Stimulated activated CD4-positive, alpha-beta T cell treated with anti-CD3 and anti-CD28 coated beads, Interleukin-2, amount 100 ng/mL, for 24 hours (primary cell): ENCODE measurements around the gene RAD51B.

Experiments
- DNase-seq, 2 donors: peaks; one replicate each; pipeline ENCODE4 v3.0.0-alpha.2; 2020

The RAD51B gene

DNA sequence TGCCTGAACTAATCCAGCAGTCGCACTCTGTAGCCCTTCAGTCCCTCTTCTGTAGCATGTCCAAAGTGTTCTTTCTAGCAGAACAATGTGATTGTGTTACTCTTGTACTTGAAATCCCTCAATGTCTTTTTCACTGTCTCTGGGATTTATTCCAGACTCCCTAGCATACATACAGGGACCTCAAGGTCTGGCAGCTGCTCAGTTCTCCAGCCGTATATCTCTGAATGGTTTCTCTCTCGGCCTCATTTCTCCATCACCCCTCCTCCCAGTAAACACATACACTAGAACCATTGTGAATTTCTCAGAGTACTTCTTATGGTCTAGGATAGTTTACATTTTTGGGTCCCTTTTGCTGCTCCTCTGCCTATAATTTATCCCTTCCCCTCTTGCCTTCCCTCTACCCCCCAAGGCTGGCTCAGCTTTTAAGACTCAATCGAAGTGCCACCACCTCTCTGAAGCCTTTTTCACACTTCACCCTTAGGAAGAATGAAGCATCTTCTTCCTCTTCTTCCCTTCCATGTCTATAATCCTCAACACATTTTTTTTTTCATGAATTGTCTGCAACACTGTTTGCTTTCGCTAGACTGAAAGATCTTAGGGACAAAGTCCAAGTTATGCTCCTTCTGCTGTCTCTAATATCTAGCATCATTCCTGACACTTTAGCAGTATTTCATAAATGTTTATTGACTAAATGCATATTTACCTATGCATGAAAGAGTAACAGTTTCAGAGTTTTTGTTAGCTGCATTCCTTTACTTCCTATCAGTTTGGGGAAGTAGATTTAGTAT, 527.2 kb downstream of the RAD51B start:
- DNase-seq: no peak

DNA sequence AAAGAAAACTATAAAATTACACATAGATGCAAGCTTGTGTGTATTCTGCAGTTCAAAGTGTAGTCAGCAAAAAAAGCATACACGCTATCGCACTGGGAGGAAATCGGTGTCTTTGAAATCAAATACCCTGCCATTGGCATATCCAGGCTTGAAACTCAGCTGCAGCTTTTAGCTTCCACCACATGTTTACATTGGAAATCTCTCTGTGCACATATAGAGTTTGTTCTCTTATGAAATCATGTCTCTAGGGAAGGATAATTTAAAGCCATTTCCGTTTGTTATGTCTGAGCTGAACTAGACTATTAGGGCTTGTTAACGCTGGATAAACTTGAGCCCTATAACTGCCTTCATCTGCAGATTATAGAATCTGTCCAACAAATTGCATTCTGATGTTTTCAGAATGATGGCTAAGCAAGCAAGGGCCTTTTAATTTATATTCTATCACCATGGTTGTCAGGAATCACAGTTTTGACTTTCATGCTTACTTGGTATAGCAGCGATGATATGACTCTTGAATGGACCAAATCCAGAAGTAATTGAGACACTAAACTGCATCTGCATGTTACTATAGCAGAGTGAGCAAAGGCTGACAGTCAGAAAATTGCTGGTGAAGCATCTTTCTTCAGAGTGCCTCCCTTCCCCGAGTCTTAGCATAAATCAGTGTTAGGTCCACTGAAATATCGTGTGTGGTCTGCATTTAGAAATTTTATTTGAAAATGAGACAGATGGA, 530.5 kb downstream of the RAD51B start:
- DNase-seq: no peak

DNA sequence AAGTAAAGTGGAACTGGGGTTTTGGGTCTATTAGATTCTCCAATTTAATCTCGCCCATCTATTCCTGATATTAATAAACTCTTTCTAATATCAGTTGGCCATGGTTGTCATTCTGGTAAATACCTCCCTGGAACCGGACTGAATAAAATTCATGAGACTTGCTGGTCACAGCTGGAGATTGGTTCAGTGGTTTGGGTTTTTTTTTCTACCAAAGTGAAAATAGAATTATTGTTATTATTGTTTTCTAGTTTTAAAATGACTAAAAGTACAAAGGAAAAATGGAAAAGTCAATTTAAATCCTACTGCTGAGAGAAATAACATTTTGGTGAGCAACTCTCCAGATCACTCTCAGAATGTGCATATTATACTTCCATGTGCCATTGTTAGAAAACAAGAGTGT, 535.8 kb downstream of the RAD51B start:
- no peak for DNase-seq

DNA sequence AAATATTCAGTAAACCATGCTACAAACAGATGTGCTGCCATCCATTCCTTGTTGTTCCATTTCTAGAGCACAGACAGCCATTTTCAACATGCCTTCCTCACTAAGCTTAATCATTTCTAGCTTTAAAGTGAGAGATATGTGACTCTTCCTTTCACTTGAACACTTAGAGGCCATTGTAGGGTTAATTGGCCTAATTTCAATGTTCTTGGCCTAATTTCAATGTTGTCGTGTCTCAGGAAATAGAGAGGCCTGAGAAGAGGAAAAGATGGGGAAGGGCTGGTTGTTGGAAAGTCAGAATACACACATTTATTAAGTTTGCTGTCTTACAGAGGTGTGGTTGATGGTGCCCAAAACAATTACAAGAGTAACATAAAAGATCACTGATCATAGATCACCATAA, 538.2 kb downstream of the RAD51B start:
- no peak for DNase-seq

DNA sequence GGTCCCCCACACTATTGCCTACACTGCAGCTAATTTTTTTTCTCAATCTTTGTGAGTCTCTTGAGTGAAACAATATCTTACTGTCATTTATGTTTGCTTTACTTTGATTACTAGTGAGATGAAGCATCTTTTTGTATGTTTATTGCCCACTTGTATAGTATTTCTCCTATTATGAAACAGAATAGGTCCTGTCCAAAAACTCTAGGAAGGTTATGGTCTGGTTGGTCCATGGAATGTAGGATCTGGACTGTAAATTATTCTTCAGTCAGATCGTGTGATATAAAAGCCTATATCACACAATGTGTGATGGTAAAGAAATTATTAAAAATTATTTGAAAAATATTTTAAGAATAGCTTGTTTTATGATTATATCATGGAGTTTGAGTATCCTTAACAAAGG, 538.9 kb downstream of the RAD51B start:
- no peak for DNase-seq

DNA sequence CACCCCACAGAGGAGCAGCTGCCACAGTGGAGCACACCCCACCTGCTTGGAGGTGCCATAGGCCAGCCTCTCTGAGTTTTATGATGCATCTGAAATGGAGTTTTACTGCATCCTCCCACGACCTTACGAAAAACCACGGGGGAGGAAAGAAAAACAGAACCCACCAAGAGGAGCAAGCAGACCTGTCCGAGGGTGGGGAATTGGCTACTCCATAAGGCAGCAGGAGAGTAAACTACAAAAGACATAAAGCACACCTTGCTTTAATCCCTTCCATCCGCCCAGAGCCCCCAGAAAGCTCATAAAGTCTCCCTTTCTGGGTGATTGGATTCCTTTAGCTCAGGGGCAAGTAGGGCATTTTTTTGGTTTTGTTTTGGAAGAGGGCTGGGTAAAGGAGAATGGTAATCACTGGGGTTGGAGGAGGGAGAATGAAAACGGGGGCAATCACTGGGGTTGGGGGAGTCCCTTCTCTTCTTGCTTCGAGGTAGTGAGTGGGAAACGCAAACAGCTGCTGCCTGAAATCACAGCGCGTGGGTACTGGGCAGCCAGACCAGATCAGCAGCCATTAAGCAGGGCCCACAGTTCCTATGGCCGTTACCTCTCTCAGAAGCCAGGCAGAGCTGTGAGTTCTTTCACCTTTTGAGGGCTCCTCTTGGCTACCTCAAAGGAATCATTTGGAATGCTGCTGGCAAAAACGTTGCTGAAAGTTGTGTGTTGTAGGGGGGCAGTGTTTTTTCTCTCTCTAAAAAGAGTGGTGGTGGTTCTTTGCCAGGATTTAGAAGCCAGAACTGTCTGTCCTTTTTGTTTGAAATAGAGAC, 539.6 kb downstream of the RAD51B start:
- DNase-seq: no peak

DNA sequence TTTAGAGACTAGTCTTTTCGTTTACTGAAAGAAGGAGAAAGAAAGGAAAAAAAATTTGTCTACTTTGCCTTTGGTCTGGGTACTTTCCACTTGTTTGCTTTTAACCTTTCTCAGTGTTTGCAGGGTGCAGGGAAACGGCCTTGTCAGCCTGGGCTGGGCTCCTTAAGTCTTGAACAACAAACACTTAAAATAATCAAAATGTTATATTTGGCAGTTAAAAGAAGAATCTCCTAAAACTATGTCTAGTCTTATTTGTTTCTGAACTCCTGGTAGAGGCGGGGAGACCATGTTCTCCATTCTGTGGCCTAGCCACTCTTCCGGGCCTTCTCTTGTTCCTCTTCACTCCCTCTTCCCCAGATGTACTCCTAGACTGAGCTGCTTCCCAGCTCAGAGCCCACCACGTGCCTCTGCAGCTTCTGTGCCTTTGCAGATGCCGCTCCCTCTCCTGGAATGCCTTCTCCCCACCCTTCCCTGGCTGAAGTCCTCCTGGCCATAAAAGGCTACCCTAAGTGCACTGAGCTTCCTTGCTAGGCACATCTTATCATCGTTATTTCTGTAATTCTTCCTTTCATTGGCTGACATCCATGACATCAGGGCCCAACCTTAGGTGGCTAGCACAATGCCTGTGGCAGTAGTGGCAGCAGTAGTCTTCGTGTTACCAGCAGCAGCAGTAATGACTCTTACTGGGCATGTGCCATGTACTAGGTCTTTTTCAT, 540.4 kb downstream of the RAD51B start:
- peak in 1 of 2 donors; percentile 36 for DNase-seq

DNA sequence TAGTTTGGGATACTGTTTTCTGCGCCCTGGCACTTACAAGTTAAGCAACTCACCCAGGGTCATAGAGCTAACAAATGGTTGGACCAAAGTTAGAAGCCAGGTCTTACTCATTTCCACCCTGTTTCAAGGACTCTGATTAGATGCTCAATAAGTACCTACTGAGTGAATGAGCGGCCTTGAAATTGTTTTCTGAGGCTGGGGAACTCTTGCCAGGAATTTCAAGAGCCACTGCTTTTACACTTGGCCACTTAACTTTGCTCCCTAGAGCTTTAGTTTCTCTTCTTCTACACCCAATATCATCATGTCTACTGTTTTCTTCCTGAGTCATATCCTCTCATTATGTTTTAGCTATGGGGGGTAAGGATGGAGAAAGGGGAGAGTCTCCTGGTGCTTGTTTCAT, 541.7 kb downstream of the RAD51B start:
- no peak for DNase-seq

DNA sequence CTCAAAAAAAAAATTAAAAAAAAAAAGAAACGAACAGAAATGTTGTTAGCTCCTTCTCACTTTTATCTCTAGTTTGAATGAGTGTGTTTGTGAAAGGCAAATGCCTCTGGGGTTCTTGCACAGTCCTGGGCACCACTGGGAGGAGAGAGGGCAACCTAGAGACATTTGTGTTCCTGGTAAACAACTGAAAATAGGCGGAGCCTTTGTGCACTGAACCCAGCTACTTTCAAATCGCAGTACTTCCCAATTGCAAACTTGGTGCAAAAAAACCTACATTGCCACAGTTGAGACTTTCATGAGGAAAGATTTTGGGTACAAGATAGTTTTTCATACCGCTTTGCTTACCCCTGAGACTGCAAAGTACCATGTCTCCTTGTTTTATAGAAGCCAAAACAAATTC, 543.3 kb downstream of the RAD51B start:
- no peak for DNase-seq

DNA sequence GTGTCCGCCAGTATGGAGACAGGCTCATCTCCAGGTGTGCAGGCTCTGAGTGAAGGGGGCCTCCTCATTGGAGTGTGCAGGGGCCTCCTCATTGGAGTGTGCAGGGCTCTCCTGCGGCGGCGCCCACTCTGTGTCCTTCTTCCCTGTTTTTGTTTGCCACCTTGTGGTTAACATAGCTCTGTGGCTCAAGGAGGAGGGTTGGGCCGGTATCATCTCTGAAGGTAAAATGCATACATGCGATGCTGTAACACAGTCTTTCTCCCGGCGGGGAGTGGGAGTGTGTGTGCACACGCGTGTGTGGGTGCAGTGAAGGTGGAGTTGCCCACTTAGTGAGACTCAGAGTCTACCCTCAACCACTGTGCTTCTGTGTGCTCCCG, 543.9 kb downstream of the RAD51B start:
- DNase-seq: no peak

DNA sequence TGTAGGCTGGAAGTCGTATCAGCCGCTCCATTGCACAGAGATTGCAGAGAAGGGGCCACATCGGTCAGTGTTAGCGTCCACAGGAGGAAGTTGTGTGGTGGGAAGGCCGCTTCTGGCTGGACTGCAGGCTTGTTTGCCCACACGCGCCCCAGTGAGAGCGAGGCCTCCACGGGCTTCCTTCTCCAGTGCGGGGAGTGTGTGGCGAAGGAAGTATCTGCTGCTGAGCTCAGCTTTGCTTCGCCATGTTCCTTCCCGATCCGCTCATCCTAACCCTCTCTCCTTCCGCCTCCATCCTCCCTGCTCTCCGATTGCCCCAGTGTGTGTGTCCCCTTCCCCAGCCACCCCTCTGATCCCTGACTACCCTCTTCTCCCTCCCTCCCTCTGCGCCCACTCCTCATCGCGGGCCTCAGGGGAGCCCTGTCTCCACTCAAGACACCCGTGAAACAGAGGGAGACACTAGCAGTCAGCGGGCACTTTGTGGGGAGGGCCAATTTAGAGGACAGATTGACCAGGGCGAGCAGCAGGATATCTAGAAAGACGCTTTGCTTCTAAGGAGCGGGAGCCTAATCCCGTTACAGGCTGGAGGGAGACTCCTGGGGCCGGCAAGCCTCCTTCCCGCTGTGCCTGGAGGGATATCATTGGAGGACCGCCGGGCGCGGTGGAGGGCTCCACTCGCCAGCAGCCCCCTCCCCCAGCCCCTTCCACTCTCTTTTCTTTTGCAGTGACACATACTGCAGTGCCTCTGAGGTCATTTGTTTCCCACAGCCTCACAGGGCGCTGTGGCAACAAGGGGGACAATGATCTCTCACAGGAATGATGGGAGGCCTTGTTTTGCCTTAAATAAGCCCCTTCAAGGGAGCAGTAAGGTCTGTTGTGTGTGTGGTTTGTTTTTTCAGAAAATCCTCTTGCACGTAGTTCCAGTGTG, 544.5 kb downstream of the RAD51B start:
- DNase-seq: no peak

DNA sequence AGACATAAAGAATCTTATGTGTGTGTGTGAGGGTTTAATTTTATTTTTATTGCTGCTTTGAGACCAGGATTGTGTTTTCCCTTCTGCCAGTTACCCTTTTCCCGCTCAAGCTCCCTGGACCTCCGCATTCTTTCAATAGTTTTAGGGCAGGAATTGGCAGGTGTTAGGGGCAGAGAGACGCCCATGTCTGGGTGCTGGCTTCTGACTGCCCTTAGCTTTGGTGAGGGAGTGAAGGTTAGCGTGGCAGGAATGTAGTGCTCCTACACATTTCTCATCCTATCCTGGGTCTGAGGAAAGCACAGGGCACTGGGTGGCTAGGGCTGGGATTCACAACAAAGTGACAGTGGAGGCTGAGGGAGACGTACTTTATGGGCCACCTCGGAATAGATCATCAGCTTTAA, 545.2 kb downstream of the RAD51B start:
- no peak for DNase-seq

DNA sequence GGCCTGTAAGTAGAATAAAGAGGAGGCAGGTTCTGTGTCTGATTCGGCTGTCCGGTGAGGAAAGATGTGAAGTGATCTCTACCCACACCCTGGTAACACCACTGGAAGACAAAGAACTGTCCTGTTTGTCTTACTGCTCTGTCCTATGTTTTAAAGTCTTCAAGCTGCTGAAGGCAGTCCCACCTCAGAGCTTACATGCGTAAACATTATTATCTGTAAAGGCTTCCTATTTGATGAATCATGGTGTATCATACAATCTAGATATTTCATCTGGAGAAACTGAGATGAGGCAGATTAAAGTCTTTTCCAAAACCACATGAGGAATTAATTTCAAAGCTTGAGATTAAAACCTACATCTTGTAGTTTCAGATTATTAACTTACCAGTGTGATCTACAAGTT, 545.6 kb downstream of the RAD51B start:
- DNase-seq: no peak

DNA sequence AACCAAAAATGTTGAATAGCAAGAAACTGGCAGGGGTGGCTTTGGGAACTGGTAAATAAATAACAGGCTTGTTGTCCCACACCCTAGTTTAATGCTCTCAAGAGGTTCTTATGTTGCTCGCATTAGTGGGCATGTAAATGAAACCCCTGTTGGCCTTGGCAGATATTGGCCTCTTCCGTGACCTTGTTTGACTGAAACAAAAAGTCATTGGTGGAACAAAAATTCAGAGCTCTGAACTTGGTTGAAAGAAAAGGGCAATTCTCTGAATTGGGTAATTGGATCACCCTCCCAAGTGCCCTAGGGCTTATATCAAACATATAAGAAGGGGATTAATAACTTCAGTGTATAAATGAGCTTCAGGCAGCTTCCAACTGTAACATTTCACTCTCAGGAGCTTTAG, 547.1 kb downstream of the RAD51B start:
- no peak for DNase-seq

DNA sequence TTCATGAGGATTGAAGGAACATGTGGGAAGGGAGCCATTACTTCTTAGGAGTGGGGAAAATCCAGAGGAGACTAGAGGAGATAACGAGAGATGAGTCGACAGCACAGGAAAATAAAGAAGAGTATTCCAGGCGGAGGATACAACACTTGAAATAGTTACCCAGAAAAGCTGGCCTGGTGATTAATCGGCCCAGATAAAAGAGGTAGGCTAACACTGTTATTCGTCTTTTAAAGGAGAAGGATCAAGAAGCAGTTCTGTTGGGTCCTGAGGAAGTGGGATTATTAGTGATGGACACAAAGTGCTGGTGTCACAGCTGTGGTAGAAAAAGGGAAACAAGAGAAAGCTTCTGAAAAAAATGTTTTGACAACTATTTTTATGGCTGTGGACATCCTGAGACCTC, 548.0 kb downstream of the RAD51B start:
- DNase-seq: no peak

DNA sequence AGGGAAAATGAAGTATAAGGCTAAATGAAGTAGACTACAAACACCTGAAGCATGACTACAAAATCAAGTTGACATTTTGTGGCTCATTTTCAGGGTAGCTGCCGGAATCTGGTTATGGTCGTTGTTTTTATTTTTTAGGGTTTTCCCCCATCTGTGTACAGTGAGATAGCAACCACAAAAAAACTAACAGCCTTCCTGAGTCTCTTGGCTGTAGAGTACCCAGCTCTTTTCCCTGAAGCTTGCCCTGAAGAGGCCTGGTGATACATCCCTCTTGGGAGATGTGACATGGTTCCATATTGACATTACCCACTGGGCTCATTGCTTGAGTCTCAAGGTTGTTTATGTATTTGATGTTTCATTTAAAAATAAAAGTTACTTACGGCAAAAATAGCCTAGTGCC, 549.3 kb downstream of the RAD51B start:
- no peak for DNase-seq

DNA sequence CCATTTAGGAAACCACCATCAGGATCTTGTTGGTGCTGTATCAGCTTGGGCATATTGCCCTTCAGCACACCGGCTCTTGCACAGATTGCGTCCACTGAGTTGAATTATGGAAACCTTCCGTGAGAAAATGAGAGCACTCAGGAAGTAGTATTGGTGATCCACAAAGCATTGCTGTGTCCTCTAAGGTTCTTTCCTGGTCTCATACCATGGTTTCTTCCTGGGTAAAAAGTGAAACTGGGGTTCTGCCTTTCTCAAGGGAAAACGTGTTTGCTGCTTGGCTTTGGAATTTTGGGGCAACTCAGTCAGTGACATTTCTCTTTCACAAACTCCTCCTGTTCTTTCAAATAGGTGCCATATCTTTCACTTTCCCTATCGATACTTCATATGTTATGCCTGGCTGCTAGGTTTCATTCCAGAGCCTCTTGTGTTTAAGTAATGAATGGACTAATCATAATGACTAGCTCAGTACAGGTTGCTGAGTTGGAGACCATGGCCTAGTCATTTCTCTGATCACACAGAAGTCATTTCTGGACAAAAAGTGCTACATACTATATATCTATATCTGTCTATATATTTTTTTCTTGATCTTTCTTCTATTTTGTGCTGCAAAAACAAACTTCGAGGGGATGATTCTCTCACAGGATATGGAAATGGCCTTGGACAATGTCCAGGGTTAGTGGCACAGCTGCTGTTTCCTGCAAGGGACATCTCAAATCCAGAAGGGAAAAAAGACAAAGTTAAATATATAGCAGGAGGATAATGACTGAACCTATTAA, 549.9 kb downstream of the RAD51B start:
- no peak for DNase-seq

DNA sequence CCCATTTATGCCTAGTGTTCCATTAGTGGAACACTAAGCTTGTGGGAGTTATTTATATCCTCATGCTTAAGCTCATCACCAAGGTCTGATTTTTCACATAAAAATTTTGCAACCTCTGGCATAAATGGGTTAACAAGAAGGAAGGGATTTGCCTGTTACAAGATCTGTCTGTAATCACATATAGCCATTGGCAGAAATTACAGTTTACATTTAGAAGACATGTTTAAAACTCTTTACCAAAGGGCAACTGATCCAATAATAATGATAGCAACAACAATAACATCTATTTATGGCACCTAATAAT, 550.4 kb downstream of the RAD51B start:
- DNase-seq: no peak

DNA sequence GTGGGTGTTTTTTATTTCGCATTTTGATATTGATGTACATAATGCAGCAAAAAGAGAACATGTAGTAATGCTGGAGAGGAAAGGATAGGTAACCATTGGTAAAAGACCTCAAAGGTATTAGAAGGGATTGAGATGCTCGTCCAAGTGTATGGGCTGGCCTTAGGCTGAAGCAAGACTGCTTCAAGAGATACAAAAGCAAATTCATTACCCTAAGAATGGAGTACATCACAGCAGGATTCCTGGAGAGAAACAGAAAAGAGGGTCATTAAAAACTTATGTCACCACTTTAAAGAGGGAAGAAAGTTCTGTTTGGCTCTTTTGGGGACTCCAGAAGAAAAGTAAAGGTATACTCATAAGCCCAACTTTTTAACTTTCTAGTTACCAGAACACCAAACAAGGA, 552.8 kb downstream of the RAD51B start:
- DNase-seq: no peak

DNA sequence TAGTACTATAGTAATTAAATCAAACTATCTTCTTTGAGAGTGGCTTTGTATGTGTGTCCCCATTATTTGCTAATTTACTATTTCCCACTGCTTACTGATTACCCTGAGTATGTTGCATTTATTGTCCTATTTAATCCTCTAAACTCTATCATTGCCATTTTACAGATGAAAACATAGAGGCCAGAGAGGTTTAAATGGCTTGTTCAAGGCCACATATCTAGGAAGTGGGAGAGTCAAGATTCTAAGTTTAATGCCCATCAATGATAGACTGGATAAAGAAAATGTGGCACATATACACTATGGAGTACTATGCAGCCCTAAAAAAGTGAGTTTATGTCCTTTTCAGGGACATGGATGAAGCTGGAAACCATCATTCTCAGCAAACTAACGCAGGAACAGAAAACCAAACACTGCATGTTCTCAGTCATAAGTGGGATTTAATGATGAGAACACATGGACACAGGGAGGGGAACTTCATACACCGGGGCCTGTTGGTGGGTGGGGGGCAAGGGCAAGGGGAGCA, 553.6 kb downstream of the RAD51B start:
- DNase-seq: no peak

DNA sequence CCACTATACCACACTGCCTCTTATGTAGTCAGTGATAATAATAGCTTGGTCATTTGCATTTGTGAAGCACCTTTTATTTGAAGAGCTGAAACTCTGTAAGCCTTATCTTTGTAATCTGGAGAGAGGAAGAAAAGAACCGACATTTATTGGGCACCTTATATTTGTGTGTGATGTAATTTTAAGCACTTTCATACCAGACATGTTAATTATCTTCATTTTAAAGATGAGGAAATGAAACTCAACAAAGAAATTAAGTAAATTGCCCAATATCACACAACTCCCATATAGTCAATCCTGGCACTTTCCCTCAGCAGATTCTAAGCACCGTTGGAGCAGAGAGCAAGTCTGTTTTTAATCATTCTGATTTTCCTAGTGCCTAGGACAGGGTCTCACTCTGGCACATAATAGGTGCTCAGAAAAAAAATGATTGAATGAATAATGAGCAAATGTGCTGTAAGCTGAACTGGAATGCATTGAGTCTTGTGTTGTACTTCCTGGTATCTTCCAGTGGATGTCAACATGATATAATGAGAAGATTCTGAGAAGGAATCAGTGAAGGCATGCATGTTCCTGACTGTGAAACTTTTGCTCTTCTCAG, 554.4 kb downstream of the RAD51B start:
- no peak for DNase-seq
